Stimulated activated CD4-positive, alpha-beta T cell treated with anti-CD3 and anti-CD28 coated beads, Interleukin-2, amount 100 ng/mL, for 4 hours (primary cell): Measurements from ENCODE around the gene EFCAB11.
"Not testable (repeated sequence)": the region's sequence is repeated elsewhere in the genome, so short reads cannot be mapped to it uniquely, and the experiment has no call there.

Source experiments
- DNase-seq: peaks from one replicate; pipeline ENCODE4 v3.0.0-alpha.2; 2020; ENCODE audit warnings: low read depth

The EFCAB11 gene

DNA sequence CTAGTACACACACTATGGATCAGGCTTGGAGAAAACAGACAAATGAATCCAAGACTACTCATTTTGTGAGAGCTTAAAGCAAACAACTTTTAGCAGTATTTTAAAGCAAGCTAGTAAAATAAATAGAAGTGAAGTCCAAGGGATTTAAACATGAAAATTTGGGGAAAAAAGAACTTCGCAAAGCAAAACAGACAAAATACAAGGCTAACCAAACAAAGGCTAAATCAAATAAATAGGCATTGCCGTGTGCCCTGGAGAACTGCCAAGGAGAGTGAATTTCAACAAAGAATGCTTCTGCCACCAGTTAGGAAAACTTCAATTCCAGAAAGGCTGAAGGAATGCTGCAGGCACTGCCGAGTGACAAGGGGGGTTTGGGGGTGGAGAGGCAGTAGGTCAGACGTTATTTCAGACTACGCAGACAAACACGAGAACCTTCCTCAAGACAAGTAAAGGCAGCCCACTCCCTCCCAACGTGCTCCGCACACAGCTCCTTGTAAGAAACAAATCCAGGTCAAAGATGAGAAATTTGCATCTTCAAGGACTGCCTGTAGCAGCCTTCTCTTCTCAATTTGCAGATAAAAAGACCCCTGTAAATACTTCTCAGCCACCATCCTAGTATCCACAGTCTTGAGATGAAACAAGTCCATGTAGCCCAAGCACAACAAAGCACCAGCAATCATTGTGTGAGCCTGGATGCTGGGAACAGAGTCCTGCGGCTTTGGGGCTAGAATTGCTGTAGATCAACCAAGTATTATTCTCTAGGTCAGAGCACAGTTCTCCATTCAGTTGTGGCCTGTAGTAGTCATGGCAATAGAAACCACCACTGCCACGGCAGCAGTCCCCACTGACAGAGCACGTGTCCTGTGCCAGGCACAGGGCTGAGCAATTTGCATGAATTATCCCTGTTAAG is 43.3 kb downstream of the EFCAB11 start:
- DNase-seq = no peak

DNA sequence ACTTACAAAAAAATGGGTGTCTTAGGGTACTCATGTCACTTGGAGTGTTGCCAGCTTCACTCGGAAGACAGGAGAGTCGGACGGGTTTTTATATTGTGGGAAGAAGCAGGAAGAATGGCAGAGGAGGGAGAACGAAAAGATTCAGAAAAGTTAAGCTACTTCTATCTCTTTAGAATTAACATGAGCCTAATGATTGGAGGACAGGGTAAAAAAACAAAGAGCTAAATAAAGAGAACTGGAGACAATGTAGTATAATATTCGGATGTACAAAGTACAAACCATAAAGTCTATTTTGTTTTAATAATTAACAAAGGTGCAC is 43.9 kb downstream of the EFCAB11 start:
- no peak for DNase-seq

DNA sequence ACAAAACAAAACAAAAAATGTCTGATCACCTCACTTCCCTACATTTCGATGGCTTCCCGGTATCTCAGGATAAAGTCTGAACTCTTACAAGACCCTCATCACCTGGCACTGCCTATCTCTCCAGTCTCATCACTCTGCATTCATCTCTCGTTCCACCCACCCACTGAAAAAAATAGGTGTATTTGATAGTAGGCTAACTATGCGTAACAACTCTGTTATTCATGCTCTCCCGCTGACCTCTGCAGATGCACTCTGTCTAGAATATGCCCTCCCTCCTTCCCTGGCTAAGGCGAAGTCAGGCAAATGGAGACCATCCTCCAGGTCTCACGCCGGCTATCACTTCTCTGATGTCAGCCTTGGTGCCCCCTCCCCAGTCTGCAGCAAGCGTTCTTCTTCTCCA is 44.9 kb downstream of the EFCAB11 start:
- no peak for DNase-seq

DNA sequence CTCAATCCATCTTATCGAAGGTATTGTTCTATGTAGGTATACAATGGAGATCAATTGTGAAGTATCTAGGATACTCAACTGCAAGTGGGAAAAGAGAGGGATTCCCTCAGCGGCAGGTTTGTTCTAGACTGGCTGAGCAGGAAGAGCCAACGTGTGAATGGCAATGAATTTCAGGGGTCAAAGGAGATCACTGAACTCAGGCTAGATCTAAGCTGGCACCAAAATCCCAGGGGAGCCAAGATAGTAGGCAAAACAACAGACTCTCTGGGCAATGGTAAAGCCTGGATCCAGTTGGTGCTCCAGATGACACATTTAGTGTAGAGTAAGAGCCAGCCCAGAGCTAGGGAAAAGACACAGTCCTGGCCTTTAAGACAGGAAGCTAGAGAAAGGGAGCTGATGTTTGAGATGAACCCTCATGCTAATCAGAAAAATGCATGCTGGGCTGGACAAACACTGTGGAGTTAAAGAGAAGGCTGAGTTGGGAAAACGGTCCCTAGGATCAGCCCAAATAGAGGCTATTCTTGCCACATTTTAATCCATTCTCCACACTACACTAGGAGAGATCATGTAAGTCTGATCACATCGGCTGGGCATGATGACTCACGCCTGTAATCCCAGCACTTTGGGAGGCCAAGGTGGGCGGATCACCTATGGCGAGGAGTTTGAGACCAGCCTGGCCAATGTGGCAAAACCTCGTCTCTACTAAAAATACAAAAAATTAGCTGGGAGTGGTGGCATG is 45.6 kb downstream of the EFCAB11 start:
- DNase-seq = no peak

DNA sequence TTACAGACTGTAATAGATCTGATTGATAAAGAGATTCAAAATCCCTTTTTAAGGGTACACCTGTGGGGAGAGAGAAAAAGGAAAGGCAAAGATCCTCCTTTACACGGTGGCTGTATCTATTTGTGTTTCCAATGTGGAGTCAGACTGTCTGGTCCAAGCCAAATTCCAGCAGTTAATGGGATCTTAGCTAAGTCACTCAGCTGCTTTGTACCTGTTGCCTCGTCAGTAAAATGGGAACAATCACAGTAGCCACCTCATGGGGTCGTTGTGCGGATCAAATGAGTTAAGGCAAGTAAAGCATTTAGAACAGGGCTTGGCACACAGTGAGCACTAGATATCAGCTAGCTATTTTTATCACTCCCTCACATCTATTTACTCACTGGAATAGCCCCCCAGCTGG is 46.9 kb downstream of the EFCAB11 start:
- DNase-seq = no peak

DNA sequence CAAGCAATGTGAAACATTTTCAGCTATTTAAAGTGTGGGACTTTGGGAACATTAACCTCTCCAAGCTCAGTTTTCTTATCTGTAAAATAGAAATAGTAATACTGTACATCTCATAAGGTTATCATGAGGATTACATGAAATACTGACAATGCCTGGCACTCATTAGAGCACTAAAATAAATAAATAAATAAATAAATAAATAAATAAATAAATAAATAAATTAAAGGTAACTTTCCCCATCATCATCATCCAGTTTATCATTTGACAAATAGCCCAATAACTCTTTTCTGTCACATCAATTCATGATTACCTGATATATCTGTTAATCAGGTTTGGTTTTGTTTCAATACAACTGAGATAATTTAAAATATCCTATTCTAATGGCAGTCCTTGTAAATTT is 48.5 kb downstream of the EFCAB11 start:
- DNase-seq = no peak

DNA sequence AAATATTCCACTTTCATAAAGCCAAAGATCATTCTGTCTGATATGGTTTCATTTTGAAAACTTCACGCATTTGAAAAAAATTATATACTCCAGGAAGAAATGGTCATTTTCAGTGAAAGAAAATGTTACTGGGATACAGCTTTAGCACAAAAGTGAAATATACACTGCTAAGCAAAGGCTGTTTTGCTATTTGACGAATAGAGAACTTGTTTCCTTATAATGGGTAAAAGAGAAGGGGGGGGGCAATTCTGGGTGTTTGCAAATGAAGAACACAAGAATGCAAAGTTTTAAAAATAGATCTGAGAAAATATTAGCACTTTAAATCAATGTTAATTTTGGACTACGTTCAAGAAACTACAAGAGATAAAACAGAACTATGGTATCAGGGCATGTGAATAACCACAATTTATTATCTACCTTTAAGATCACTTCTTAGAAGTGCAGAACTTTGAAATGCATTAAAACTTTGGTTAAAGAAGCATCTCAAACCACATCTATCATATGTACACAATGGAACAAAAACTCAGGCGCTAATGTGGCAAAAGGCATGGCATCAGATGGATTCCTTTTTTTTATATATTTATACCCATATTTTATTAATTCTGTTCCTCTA is 51.1 kb downstream of the EFCAB11 start:
- no peak for DNase-seq

DNA sequence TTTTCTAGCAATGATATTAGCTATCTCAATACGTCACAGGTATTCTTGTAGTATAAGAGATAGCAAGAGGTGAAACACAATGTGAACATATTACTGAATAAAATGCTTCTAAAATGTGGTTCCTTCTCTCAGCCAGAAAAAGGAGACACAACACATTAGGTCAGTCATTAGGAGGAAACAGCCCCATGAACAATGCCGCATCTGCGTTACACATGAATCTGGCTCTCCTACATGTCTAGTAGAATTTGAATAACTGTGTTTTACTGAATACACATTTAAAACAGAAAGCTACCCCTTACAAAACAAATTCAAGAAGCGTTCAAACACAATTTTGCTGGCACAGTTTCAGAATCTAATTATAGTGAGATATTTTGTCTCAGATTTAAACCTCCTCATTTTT is 51.6 kb downstream of the EFCAB11 start:
- no peak for DNase-seq

DNA sequence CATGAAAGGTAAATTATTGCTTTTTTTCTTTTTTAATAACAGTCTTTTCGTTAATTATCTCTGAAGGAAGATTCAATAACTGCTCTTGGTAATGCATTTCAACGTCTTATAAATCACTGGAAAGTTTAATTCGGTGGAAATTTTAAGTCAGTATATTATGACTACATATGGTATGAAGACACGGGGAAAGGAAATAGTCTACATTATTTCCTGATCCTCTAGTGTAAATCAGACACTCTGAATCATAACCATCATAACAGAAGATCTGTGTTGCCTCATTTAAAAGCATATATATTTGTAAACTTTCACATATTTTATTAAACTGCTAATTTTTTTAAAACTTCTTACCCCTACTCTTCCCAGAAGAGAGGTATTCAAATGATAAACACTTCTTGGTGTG is 53.7 kb downstream of the EFCAB11 start:
- no peak for DNase-seq

DNA sequence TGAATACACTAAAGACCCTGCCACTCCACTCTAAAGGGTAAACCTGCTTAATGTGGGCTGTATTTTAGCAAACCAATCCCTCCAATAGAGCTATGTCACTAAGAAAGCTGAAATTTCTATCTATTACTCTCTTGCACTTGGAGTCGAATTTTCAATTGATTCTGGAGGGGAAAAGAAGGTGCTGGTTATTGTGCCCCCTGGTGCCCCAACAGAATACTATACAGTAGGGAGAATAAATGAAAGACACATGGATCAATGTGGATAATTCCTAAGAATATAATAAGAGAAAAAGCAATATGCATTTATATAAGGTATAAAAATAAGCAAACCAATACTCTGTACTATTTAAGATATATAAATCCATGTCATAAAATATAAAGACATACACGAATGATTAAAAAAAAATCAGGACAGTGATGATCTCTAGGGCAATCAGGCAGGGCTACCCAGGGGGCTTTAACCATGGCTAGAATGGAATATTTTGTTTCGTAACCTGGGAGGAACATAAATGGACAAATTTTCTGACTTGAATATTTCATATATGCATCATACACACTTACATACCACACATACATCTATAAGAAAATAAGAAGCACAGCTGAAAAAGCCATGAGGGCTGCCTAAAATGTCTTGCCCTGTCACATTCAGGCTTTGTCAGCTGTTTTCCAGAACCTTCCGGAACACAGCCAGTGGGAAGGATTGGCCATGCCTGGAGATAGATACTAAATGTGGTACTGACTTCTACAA is 54.4 kb downstream of the EFCAB11 start:
- no peak for DNase-seq

DNA sequence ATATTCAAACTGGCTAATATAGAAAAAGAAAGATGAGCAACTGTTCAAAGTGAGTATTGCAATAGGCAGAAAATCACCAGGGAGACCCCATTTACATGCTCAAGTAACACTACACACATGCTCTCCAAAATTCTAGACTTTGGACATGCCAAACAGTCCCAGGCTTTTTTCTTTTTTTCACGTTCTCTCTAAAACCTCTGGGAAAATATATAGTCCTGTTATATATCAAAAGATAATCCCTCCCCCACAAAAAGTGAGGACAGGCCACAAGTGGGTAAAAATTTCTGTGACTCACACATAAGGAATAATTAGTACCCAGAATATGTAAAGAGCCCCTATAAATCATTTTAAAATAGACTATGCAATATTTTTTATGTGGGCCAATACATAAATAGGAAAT is 55.2 kb downstream of the EFCAB11 start:
- DNase-seq = no peak

DNA sequence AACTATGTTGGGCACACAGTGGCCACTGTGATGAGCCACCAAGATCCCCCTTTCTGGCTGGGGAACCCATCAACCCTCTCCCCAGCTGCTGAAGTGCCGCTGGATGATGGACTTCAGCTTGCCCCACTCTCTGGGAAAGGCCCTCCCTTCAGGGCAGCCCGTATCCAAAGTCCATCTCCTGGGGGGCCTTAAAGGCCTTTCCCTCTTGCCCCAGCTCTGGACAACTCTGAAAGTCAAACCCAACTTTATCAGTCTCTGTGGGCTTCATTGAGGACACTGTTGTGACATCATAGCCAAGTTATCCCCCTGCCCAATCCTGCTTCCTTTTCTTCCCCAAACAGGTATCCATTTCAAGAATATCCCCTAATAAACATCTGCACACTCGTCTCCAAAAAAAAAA is 61.1 kb downstream of the EFCAB11 start:
- not testable (repeated sequence) for DNase-seq

DNA sequence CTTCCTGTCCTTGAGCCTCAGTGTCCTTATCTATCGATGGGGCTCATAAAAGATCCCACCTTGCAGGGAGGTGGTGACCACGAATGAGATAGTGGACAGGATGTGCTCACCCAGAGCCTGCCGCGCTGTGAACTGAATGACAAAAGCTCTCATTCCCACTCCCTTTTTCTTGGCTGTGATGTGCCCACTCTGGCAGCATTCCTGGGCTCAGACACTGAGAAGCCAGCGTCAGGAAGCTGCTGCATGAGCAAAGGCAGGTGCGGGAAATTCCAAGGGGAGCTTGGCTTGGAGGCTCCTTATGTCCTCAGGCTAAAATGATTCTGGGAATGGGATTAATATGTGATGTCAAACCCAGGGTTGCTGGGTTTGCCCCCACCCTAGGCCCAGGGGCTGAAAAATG is 61.6 kb downstream of the EFCAB11 start:
- no peak for DNase-seq

DNA sequence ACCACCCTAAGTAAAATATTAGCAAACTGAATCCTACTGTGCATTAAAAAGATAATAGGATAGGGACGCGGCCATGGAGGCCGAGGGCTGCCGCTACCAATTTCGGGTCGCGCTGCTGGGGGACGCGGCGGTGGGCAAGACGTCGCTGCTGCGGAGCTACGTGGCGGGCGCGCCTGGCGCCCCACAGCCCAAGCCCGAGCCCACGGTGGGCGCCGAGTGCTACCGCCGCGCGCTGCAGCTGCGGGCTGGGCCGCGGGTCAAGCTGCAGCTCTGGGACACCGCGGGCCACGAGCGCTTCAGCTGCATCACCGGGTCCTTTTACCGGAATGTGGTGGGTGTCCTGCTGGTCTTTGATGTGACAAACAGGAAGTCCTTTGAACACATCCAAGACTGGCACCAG is 62.8 kb downstream of the EFCAB11 start:
- DNase-seq = not testable (repeated sequence)

DNA sequence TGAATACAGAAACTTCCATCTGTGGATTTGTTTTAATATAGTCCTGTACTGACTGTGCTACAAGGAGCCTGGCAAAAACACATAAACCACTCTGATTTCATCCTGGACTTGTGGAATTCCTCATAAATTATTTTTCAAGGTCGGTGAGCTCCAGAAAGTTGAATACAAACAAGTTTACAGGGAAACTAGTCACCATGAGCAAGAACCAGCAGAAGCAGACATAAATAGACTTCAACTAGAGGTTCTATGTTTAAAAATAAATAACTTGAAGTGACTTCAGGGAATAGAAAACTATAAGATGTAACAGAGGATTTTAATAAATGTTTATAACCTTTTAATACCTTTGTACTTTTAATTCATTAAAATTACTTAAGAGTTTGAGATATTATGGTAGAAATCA is 63.5 kb downstream of the EFCAB11 start:
- DNase-seq = no peak

DNA sequence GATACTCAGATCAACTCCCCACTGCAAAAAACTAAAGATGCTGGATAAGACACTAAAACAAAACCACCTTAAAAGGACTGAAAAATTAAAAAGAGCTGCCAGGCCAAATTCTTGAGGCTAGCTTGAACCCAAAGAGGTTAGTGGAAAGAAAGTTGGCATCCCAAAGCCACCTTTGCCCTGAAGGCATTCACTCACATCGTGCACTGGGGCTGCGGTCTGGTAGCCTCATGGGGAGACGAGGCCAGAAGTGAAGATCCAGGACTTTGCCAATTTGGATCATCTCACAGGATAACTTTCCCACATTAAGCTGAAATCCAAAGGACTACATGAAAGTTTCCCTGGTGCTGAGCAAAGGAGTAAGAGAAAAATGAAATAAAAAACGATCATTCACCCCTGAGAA is 63.9 kb downstream of the EFCAB11 start:
- DNase-seq = no peak

DNA sequence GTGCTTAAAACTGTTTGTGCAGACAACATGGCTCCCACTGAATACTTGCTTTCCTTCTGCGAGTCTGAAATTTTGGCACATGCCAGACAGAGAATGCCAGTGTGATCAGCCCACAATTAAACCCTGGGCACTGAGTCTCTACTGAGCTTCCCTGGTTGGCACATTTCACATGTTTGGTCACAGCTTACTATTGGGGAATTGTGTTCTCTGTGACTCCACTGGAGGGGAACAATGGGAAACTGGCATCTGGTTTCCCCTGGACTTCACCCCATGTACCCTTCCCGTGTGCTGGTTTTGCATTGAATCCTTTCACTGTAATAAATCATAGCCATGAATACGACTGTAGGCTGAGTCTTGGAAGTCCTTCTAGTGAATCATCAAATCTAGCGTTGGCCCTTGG is 64.9 kb downstream of the EFCAB11 start:
- no peak for DNase-seq

DNA sequence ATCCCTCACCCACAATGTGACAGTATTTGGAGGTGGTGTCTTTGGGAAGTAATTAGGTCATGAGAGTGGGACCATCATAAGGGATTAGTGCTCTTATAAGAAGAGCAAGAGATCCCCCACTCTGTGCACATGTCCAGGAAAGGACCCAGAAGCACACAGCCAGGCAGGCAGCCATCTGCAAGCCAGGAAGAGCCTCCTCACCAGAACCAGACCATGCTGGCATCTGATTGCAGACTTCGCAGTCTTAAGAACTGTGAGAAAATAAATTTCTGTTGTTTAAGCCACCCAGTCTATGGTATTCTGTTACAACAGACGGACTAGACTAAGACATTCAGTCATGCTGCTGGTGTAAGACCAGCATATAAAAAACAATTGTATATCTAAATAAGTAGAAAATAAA is 69.8 kb downstream of the EFCAB11 start:
- DNase-seq = no peak

DNA sequence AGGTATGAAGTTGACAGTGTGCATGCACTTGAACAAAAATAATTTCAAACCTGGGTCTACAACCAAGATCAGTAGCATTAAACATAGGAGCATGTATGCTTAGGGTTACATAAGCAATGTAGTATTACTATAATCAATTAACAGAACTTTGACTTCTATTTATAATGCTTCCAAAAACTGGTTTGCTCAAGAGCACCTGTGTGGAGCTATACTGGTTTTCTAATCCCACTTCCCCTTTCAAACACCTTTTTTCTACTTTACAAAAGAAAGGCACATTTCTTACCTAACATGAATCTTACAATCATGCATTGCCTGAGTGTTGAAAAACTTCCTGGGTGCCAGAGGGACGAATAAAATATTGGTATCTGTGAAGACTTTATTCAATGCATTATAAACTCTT is 72.7 kb downstream of the EFCAB11 start:
- DNase-seq = no peak

DNA sequence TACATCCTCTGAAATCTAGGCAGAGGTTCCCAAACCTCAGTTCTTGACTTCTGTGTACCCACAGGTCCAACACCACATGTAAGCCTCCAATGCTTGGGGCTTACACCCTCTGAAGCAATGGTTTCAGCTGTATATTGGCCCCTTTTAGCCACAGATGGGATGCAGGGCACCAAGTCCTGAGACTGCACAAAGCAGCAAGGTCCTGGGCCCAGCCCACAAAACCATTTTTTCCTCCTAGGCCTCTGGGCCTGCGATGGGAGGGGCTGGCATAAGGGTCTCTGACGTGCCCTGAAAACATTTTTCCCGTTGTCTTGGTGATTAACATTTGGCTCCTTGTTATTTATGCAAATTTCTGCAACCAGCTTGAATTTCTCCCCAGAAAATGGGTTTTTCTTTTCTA is 80.4 kb downstream of the EFCAB11 start:
- not testable (repeated sequence) for DNase-seq

DNA sequence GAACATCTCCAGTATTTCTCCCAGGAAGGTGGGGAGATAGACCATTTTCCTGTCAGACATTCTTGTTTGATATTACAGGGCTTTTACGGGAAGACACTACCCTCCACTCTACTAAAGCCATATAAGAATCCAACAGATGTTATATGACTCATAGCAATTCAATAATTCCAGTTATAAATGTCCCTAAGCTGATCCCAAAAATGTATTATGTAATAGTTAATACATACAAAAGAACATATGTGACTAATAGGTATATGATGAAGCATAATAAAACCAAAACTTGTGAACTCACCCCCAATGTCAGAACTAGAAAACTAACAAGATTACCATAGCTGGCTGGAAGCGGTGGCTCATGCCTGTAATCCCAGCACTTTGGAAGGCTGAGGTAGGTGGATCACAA is 84.2 kb downstream of the EFCAB11 start:
- DNase-seq = no peak

DNA sequence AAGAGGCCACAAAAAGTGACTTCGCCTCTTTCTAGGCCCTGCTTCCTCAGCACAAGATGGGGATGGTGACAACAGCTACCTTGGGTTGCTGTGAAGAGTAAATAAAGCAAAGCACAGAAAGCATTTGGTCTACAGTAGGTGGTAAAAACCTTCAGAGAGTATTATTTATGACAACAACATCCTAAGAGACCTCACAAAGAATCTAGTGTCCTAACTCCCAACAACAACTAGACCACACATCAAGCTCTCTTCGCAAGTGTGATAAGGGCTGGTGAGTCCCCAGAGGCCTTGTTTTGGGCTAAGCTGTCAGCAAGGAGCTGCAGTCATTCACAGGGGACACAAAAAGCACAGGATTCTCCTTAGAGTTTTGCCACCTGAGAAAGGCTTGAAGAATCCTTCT is 84.9 kb downstream of the EFCAB11 start:
- no peak for DNase-seq

DNA sequence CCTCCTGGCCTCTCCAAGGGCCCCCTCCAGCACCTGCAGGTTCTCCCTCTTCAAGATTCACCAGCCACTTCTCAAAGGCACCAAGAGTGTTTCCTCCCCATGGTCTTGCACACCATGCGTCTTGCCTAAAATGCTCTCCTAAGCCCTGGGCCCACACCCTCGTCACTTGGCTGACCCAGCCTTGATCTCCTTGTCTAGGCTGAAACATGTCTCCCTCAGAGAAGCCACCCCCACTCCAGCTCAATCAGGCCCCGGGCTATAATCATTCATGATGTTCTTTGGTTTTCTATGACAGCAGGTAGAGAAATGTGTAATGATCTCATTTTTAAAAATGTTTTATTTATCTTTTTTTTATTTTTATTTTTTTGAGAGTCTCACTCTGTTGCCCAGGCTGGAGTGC is 88.1 kb downstream of the EFCAB11 start:
- no peak for DNase-seq
